ENCODE data around the gene ERMAP.

ERMAP gene

GRCh38 chr1:42817976-42818375 lies 1.1 kb downstream of the ERMAP start:
- no peak for DNase-seq (ENCODE audit: low read depth)
- H3K4me3 ChIP-seq (ENCODE audit: low read depth, low read length): no peak overlapping the region
- in situ Hi-C loops (cut with HindIII; ENCODE audit: low sequenced_read_pairs): no loop called here
- TF ChIP-seq CTCF (IDR thresholded peaks at IDR 0.05; ENCODE audit: low read depth, low read length, missing control alignments): no peak

- H3K4me3 ChIP-seq (ENCODE audit: low read depth, low read length): no peak overlapping the region
- no peak for DNase-seq (ENCODE audit: low read depth)
- in situ Hi-C loops (cut with HindIII; ENCODE audit: low sequenced_read_pairs): no loop called here
- TF ChIP-seq CTCF (IDR thresholded peaks at IDR 0.05; ENCODE audit: low read depth, low read length, missing control alignments): no peak
These were observed 3.9 kb downstream of the ERMAP start for GRCh38 chr1:42820813-42821212.

- TF ChIP-seq CTCF (IDR thresholded peaks at IDR 0.05; ENCODE audit: low read depth, low read length, missing control alignments): no peak
- no peak for DNase-seq (ENCODE audit: low read depth)
- in situ Hi-C loops (cut with HindIII; ENCODE audit: low sequenced_read_pairs): no loop called here
- H3K4me3 ChIP-seq (ENCODE audit: low read depth, low read length): no peak overlapping the region
These were observed 4.8 kb downstream of the ERMAP start for GRCh38 chr1:42821690-42822089.

GRCh38 chr1:42822800-42823392 lies 6.0 kb downstream of the ERMAP start:
- DNase-seq (ENCODE audit: low read depth): no peak
- no peak overlapping the region for H3K4me3 ChIP-seq (ENCODE audit: low read depth, low read length)
- in situ Hi-C loops (cut with HindIII; ENCODE audit: low sequenced_read_pairs): no loop called here
- TF ChIP-seq CTCF (IDR thresholded peaks at IDR 0.05; ENCODE audit: low read depth, low read length, missing control alignments): no peak

GRCh38 chr1:42824481-42825035 lies 7.6 kb downstream of the ERMAP start:
- DNase-seq (ENCODE audit: low read depth): no peak
- TF ChIP-seq CTCF (IDR thresholded peaks at IDR 0.05; ENCODE audit: low read depth, low read length, missing control alignments): no peak
- in situ Hi-C loops (cut with HindIII; ENCODE audit: low sequenced_read_pairs): no loop called here
- H3K4me3 ChIP-seq (ENCODE audit: low read depth, low read length): no peak overlapping the region

- no peak for DNase-seq (ENCODE audit: low read depth)
- in situ Hi-C loops (cut with HindIII; ENCODE audit: low sequenced_read_pairs): no loop called here
- no peak for TF ChIP-seq CTCF (IDR thresholded peaks at IDR 0.05; ENCODE audit: low read depth, low read length, missing control alignments)
- no peak overlapping the region for H3K4me3 ChIP-seq (ENCODE audit: low read depth, low read length)
These were observed 8.3 kb downstream of the ERMAP start for GRCh38 chr1:42825036-42825851.

Measured in astrocyte of the cerebellum (primary cell).